WTC11 (cell line): Measurements from ENCODE around the gene CCNQ. TPM values are rescaled to one million over a fixed set of nuclear protein-coding genes. Genes with fewer than 3 reads are reported as not detected.

Experiments used
- ATAC-seq: fragments of 200-7000 bp; cut with Tn5 transposase; 2 replicates; pipeline ENCODE4 v1.10.0; 2021; ENCODE audit warnings: mild to moderate bottlenecking, moderate library complexity
- CTCF ChIA-PET: fragments of 300-600 bp; sonication (Branson Sonifier 250); formaldehyde crosslinking; loops from one replicate; lab custom pipeline; 2021; ENCODE audit warnings: antibody characterized with exemption; lab: Charles Lee
- POLR2A ChIA-PET: fragments of 350-600 bp; sonication (Branson Sonifier 250); formaldehyde crosslinking; loops from one replicate; lab custom pipeline; 2021; ENCODE audit warnings: antibody characterized with exemption; lab: Charles Lee
- DNase-seq: peaks from one replicate; pipeline ENCODE4 v3.0.0; 2021; ENCODE audit warnings: low spot score
- H3K27ac Mint-ChIP-seq: 2 replicates; pipeline ENCODE4 v1.8.0; 2021; ENCODE audit warnings: mixed read lengths
- H3K27me3 Mint-ChIP-seq: 2 replicates; pipeline ENCODE4 v1.8.0; 2021; ENCODE audit warnings: low read depth, mild to moderate bottlenecking, moderate library complexity, mixed read lengths
- H3K36me3 Mint-ChIP-seq: 2 replicates; pipeline ENCODE4 v1.8.0; 2021; ENCODE audit warnings: mixed read lengths
- H3K4me1 Mint-ChIP-seq: 2 replicates; pipeline ENCODE4 v1.8.0; 2022; ENCODE audit warnings: mixed read lengths
- H3K4me3 Mint-ChIP-seq: 2 replicates; pipeline ENCODE4 v1.8.0; 2021; ENCODE audit warnings: mild to moderate bottlenecking, moderate library complexity, mixed read lengths
- H3K9me3 Mint-ChIP-seq: 2 replicates; pipeline ENCODE4 v1.8.0; 2021; ENCODE audit warnings: mixed read lengths
- ELF4 ChIP-seq: sonication (generic); formaldehyde crosslinking; IDR thresholded peaks from 2 replicates; pipeline ENCODE4 v1.8.1; 2022; ENCODE audit warnings: low read depth, mild to moderate bottlenecking, moderate library complexity, missing genetic modification reagents
- ETV6 ChIP-seq: sonication (generic); formaldehyde crosslinking; IDR thresholded peaks from 2 replicates; pipeline ENCODE4 v1.8.1; 2022; ENCODE audit warnings: mild to moderate bottlenecking, missing genetic modification reagents
- FOXP1 ChIP-seq: sonication (generic); formaldehyde crosslinking; IDR thresholded peaks from 2 replicates; pipeline ENCODE4 v1.8.0; 2022; ENCODE audit warnings: missing genetic modification reagents, mild to moderate bottlenecking, moderate library complexity, borderline replicate concordance
- HMGA2 ChIP-seq: fragments of 250-450 bp; sonication (Bioruptor Pico); IDR thresholded peaks from 2 replicates; pipeline ENCODE4 v1.4.0; 2021; ENCODE audit warnings: mild to moderate bottlenecking, moderate library complexity
- IRF2 ChIP-seq: sonication (generic); formaldehyde crosslinking; IDR thresholded peaks from 2 replicates; pipeline ENCODE4 v1.8.0; 2022; ENCODE audit warnings: low read depth, missing genetic modification reagents, borderline replicate concordance
- JAZF1 ChIP-seq: fragments of 250-450 bp; sonication (Bioruptor Pico); IDR thresholded peaks from 2 replicates; pipeline ENCODE4 v1.9.0; 2021; ENCODE audit warnings: moderate library complexity, mild to moderate bottlenecking, inconsistent platforms
- MYBL2 ChIP-seq: sonication (generic); formaldehyde crosslinking; IDR thresholded peaks from 2 replicates; pipeline ENCODE4 v1.8.1; 2023; ENCODE audit warnings: mild to moderate bottlenecking, moderate library complexity, missing genetic modification reagents
- NR2C2 ChIP-seq: sonication (generic); formaldehyde crosslinking; IDR thresholded peaks from 2 replicates; pipeline ENCODE4 v1.8.0; 2022; ENCODE audit warnings: mild to moderate bottlenecking, missing genetic modification reagents
- RORB ChIP-seq: fragments of 250-450 bp; sonication (Bioruptor Pico); IDR thresholded peaks from 2 replicates; pipeline ENCODE4 v1.9.0; 2021; ENCODE audit warnings: mild to moderate bottlenecking
- SP1 ChIP-seq: sonication (generic); formaldehyde crosslinking; conservative IDR thresholded peaks from 2 replicates; pipeline ENCODE4 v1.8.1; 2022; ENCODE audit warnings: missing genetic modification reagents
- ZNF138 ChIP-seq: sonication (generic); formaldehyde crosslinking; conservative IDR thresholded peaks from 2 replicates; pipeline ENCODE4 v1.8.1; 2022; ENCODE audit warnings: mild to moderate bottlenecking, moderate library complexity, missing genetic modification reagents
- ZNF219 ChIP-seq: sonication (generic); formaldehyde crosslinking; IDR thresholded peaks from 2 replicates; pipeline ENCODE4 v1.8.0; 2023; ENCODE audit warnings: missing genetic modification reagents, mild to moderate bottlenecking, borderline replicate concordance
- ZNF423 ChIP-seq: fragments of 250-450 bp; sonication (Bioruptor Pico); IDR thresholded peaks from 2 replicates; pipeline ENCODE4 v2.1.2; 2022; ENCODE audit warnings: mild to moderate bottlenecking, moderate library complexity
- total RNA-seq: library from RNA; stranded (reverse); gene quantifications from 3 replicates; pipeline ENCODE4 v1.2.3, GENCODE V29; 2021
- TF ChIP-seq, protein P1 (sequence below): sonication (generic); formaldehyde crosslinking; IDR thresholded peaks from 2 replicates; pipeline ENCODE4 v1.8.1; 2022; ENCODE audit warnings: missing genetic modification reagents, borderline replicate concordance
- TF ChIP-seq, protein P2 (sequence below): sonication (generic); formaldehyde crosslinking; IDR thresholded peaks from 2 replicates; pipeline ENCODE4 v1.8.1; 2023; ENCODE audit warnings: mild to moderate bottlenecking, missing genetic modification reagents
- TF ChIP-seq, protein P3 (sequence below): sonication (generic); formaldehyde crosslinking; conservative IDR thresholded peaks from 2 replicates; pipeline ENCODE4 v1.8.1; 2022; ENCODE audit warnings: mild to moderate bottlenecking, missing genetic modification reagents
- TF ChIP-seq, protein P4 (sequence below): fragments of 250-450 bp; sonication (Bioruptor Pico); conservative IDR thresholded peaks from 2 replicates; pipeline ENCODE4 v1.9.0; 2021; ENCODE audit warnings: mild to moderate bottlenecking
- TF ChIP-seq, protein P5 (sequence below): sonication (generic); formaldehyde crosslinking; IDR thresholded peaks from 2 replicates; pipeline ENCODE4 v1.8.0; 2023; ENCODE audit warnings: missing genetic modification reagents
- TF ChIP-seq, protein P6 (sequence below): sonication (generic); formaldehyde crosslinking; IDR thresholded peaks from 2 replicates; pipeline ENCODE4 v1.8.1; 2022; ENCODE audit warnings: low read depth, mild to moderate bottlenecking, moderate library complexity, missing genetic modification reagents, borderline replicate concordance

The CCNQ gene
- total RNA-seq, 1 experiment from 2014 or later: 17.4 TPM

DNA sequence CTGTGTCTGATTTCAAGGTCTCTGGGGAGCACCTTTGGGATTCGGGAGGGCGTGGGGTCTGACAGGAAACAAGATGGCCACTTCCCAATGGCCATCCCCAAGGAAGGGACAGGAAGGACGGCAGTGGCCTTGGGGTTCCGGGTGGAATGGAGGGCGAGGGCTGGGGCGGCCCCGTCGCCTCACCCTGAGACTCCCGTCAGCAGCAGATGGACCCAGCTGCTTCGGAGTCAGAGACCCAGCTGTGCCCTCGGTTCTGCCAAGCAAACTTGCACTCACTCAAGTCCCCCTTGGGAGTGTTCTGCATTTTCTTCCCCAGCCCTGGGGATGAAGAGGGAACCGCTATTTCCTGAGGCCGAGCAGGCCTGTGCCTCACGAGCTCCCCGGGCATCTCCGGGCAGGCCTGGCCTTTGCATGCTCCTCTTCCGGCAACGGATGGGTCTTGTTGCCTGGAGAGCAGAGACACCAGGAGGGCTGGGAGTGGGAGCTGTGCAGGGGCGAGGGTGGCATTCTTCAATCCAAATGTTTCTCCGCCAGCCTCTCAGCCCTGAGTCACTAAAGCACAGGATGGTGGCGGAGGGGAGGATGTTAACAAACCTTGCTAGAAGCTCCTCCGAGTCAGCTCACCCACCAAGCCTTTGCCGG is 41.2 kb upstream of the CCNQ start:
- POLR2A ChIA-PET: no interaction called here

DNA sequence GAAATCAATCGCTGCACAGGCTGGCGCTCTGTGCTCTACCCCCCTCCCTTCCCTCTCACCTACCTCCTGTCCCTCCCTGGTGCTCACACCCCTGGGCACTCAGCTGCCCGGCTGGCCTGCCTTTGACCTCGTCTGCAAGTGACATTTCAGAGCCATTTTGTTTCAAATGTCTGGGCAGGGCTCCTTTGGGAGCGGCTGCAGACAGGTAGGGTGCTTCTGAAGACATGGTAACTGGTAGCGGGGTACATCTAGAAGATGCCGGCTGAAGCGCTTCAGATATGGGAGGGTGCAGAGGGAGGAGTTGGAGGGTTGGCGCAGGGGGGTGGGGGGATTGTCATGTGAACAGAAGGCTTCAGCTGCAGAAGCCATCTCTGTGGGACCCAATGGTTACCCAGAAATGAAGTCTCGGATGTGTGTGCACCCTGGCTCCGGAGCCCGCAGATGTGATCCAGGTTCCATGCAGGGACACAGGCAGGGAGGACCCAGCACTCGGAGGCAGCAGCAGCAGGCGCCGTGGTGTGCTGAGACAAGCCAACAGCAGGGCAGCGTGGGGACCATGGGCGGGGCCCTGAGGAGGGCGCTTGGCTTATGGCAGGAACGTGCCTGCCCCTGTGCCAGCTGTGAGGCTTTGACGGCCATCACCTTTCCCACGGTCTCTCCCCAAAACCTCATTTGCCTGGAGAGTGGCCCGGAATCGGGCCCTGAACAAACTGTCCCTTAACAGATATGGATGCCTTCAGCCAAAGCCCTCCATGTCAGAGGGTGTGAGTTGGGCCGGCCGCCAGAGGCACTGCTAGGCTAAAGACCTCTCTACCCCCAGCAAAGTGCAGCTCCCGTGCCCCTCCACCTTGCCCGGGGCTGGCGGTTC is 40.5 kb upstream of the CCNQ start:
- TF ChIP-seq, protein P1, sequence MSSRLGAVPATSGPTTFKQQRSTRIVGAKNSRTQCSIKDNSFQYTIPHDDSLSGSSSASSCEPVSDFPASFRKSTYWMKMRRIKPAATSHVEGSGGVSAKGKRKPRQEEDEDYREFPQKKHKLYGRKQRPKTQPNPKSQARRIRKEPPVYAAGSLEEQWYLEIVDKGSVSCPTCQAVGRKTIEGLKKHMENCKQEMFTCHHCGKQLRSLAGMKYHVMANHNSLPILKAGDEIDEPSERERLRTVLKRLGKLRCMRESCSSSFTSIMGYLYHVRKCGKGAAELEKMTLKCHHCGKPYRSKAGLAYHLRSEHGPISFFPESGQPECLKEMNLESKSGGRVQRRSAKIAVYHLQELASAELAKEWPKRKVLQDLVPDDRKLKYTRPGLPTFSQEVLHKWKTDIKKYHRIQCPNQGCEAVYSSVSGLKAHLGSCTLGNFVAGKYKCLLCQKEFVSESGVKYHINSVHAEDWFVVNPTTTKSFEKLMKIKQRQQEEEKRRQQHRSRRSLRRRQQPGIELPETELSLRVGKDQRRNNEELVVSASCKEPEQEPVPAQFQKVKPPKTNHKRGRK: no peak
- TF ChIP-seq, protein P2, sequence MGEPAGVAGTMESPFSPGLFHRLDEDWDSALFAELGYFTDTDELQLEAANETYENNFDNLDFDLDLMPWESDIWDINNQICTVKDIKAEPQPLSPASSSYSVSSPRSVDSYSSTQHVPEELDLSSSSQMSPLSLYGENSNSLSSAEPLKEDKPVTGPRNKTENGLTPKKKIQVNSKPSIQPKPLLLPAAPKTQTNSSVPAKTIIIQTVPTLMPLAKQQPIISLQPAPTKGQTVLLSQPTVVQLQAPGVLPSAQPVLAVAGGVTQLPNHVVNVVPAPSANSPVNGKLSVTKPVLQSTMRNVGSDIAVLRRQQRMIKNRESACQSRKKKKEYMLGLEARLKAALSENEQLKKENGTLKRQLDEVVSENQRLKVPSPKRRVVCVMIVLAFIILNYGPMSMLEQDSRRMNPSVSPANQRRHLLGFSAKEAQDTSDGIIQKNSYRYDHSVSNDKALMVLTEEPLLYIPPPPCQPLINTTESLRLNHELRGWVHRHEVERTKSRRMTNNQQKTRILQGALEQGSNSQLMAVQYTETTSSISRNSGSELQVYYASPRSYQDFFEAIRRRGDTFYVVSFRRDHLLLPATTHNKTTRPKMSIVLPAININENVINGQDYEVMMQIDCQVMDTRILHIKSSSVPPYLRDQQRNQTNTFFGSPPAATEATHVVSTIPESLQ (CRISPR knock-in tag): no peak
- TF ChIP-seq, protein P3, sequence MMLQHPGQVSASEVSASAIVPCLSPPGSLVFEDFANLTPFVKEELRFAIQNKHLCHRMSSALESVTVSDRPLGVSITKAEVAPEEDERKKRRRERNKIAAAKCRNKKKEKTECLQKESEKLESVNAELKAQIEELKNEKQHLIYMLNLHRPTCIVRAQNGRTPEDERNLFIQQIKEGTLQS (CRISPR knock-in tag): no peak
- TF ChIP-seq RORB (CRISPR knock-in tag): no peak
- Mint-ChIP-seq H3K36me3 (no peaks in the 10 kb centered on the region), H3K27ac (no peak overlapping the region), H3K4me3 (no peak overlapping the region), H3K27me3 (peaks cover 35% of the 10 kb centered on the region), H3K4me1 (peaks cover 10% of the 10 kb centered on the region), H3K9me3 (no peaks in the 10 kb centered on the region)
- ATAC-seq (no peak), DNase-seq (no peak)
- ChIA-PET CTCF (interaction anchor here (1.2 to 2.4 kb wide), 4 partner anchors 10 to 29 kb away, joined by 3 to 13 read pairs (median 9); no protein-coding TSS in a partner anchor), POLR2A (no interaction called here)

More for the DNA sequence above, 41.2 kb upstream of the CCNQ start:
- Mint-ChIP-seq H3K9me3 (no peaks in the 10 kb centered on the region), H3K36me3 (no peaks in the 10 kb centered on the region)
- TF ChIP-seq, protein P4, sequence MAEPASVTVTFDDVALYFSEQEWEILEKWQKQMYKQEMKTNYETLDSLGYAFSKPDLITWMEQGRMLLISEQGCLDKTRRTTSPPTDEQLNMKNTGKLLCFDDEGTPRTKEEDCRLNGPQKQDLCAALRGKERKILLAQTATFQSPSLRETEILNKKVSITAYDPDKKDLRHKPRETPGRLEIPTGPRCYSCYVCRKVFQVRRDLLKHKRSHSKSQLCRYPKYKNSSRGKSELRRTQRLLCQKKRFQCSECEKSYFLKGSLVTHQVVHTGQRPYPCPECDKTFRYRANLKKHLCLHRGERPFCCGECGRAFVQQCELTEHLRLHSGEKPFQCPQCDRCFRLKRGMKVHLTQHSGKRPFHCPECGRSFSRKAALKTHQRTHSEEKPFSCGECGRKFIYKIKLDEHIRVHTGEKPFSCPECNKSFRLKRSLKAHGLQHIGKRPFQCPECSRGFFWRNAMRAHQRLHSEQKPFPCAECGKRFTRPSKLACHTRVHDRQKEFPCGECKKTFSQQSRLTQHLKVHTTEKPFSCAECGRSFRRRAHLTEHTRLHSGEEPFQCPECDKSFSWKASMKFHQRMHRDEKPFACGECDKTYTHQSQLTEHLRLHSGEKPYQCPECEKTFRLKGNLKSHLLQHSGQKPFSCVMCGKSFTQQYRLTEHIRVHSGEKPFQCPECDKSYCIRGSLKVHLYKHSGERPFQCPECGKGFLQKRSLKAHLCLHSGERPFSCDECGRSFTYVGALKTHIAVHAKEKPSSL (CRISPR knock-in tag): no peak
- TF ChIP-seq FOXP1 (CRISPR knock-in tag) (no peak), MYBL2 (CRISPR knock-in tag) (no peak), ZNF138 (CRISPR knock-in tag) (no peak), ELF4 (no peak), JAZF1 (no peak), HMGA2 (no peak), SP1 (CRISPR knock-in tag) (no peak), IRF2 (CRISPR knock-in tag) (no peak), ETV6 (CRISPR knock-in tag) (no peak), ZNF423 (no peak), ZNF219 (CRISPR knock-in tag) (no peak), NR2C2 (CRISPR knock-in tag) (no peak), RORB (CRISPR knock-in tag) (no peak)
- TF ChIP-seq, protein P5, sequence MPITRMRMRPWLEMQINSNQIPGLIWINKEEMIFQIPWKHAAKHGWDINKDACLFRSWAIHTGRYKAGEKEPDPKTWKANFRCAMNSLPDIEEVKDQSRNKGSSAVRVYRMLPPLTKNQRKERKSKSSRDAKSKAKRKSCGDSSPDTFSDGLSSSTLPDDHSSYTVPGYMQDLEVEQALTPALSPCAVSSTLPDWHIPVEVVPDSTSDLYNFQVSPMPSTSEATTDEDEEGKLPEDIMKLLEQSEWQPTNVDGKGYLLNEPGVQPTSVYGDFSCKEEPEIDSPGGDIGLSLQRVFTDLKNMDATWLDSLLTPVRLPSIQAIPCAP (CRISPR knock-in tag): no peak
- TF ChIP-seq, protein P6, sequence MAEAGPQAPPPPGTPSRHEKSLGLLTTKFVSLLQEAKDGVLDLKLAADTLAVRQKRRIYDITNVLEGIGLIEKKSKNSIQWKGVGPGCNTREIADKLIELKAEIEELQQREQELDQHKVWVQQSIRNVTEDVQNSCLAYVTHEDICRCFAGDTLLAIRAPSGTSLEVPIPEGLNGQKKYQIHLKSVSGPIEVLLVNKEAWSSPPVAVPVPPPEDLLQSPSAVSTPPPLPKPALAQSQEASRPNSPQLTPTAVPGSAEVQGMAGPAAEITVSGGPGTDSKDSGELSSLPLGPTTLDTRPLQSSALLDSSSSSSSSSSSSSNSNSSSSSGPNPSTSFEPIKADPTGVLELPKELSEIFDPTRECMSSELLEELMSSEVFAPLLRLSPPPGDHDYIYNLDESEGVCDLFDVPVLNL: no peak
- TF ChIP-seq, all 79 proteins: peak for 0
- Mint-ChIP-seq H3K4me3 (no peak overlapping the region), H3K27me3 (peaks cover 43% of the 10 kb centered on the region), H3K4me1 (peaks cover 10% of the 10 kb centered on the region), H3K27ac (no peak overlapping the region)
- CTCF ChIA-PET: interaction anchor here (0.5 to 2.4 kb wide), 8 partner anchors 10 to 91 kb away, joined by 3 to 13 read pairs (median 3); no protein-coding TSS in a partner anchor
- DNase-seq: no peak
- ATAC-seq: no peak
